ENCODE results near the gene HRK. TPM values are rescaled to one million over a fixed set of nuclear protein-coding genes. Genes with fewer than 3 reads are reported as not detected.

Gene HRK
- total and polyA plus RNA-seq, 10 of the 15 experiments (the other 5 are each of a cell fraction or from before 2014, with no cell fraction given): not detected

DNA sequence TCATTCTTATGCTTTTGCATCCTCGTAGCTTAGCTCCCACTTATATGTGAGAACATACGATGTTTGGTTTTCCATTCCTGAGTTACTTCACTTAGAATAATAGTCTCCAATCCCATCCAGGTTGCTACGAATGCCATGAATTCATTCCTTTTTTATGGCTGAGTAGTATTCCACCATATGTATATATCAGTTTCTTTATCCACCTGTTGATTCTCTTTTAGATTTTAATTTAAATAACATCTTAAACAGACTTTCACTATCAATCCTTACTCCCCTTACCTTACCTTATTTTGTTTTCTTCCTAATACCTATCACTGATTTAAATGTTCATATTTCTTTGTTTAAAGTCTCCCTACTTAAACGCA lies 29.0 kb upstream of the HRK start:
- in situ Hi-C loops (cut with MboI) (no loop called here), intact Hi-C loops (cut with micrococcal nuclease; ENCODE audit: unreplicated experiment) (loop anchor here (5.0 kb wide), 1 partner anchor 93 kb away; no protein-coding TSS in a partner anchor)
- Histone ChIP-seq H3K27me3 (replicated peaks in 1 of 2; ENCODE audit: control insufficient read depth in 2 of 2, insufficient read depth in 2 of 2, low read length in 1 of 2) (no peaks in the 10 kb centered on the region), H3K36me3 (ENCODE audit: control insufficient read depth in 2 of 2, insufficient read depth in 2 of 2, low read length in 1 of 2) (no peaks in the 10 kb centered on the region), H3K9me3 (replicated peaks; ENCODE audit: control insufficient read depth, insufficient read depth, low read length) (no peaks in the 10 kb centered on the region), H3K79me2 (ENCODE audit: control insufficient read depth, insufficient read depth, low read length) (peaks cover 1% of the 10 kb centered on the region), H3K27ac (ENCODE audit: control insufficient read depth, insufficient read depth) (no peak overlapping the region), H4K20me1 (ENCODE audit: control insufficient read depth, insufficient read depth) (no peaks in the 10 kb centered on the region), H3K4me1 (ENCODE audit: control insufficient read depth, insufficient read depth, low read length) (no peaks in the 10 kb centered on the region; the same call in 1 of the 2 replicates), H3K4me2 (ENCODE audit: control insufficient read depth, insufficient read depth) (peak overlapping the region; percentile 66), H2AFZ (ENCODE audit: control insufficient read depth, low read depth, low read length) (peak overlapping the region; percentile 82), H3K4me3 (peak overlapping the region; percentile 71), H3K9ac (ENCODE audit: control insufficient read depth, insufficient read depth, low read length) (peak overlapping the region; percentile 69; the same call in 1 of the 2 replicates)
- ChIA-PET SMC1A (ENCODE audit: uncharacterized antibody, unreplicated experiment) (no interaction called here), POLR2A (interaction anchor here (0.5 kb wide), 1 partner anchor 15 kb away, joined by 6 read pairs; no protein-coding TSS in a partner anchor), RAD21 (ENCODE audit: unreplicated experiment) (no interaction called here), CTCF (no interaction called here)
- no peak for FAIRE-seq
- TF ChIP-seq MLLT1 (IDR thresholded peaks at IDR 0.05) (no peak), BMI1 (IDR thresholded peaks at IDR 0.05; ENCODE audit: borderline replicate concordance) (no peak), POLR2AphosphoS5 (IDR thresholded peaks at IDR 0.05; ENCODE audit: low read length) (no peak)
- TF ChIP-seq, protein P1, sequence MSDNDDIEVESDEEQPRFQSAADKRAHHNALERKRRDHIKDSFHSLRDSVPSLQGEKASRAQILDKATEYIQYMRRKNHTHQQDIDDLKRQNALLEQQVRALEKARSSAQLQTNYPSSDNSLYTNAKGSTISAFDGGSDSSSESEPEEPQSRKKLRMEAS (IDR thresholded peaks at IDR 0.05; ENCODE audit: low read depth, low read length): no peak
- no TSS peak for BruUV-seq (replicated peaks)
- ATAC-seq: no peak
- DNase-seq (ENCODE audit: low read depth, low spot score): no peak
- WGBS (ENCODE audit: insufficient coverage, insufficient replicate concordance, low lambda C conversion rate, missing lambda C conversion rate): 71% methylated on average over 4 of the region's 4 CpGs

DNA sequence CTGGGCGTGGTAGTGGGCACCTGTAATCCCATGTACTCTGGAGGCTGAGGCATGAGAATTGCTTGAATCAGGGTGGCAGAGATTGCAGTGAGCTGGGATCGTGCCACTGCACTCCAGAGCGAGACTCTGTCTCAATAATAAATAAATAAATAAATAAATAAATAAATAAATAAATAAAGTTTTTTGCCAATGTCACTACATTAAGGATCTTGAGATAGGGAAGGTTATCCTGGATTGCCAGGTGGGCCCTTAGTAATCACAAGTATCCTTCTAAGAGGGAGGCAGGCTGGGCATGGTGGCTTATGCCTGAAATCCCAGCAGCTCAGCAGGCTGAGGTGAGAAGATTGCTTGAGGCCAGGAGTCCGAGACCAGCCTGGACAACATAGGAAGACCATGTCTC lies 25.0 kb upstream of the HRK start:
- intact Hi-C loops (cut with micrococcal nuclease; ENCODE audit: unreplicated experiment): no loop called here
- TF ChIP-seq SP1 (IDR thresholded peaks at IDR 0.05; ENCODE audit: low read depth, low read length): no peak
- TF ChIP-seq EED (IDR thresholded peaks at IDR 0.05; ENCODE audit: low read depth): no peak
- TF ChIP-seq MEF2A (IDR thresholded peaks at IDR 0.05; ENCODE audit: insufficient read depth, low read depth, low read length): no peak
- Histone ChIP-seq H3K36me3 (ENCODE audit: control insufficient read depth in 2 of 2, insufficient read depth in 2 of 2, low read length in 1 of 2) (no peaks in the 10 kb centered on the region), H2AFZ (ENCODE audit: control insufficient read depth, low read depth, low read length) (no peak overlapping the region), H3K79me2 (ENCODE audit: control insufficient read depth, insufficient read depth, low read length) (no peaks in the 10 kb centered on the region; the same call in 1 of the 2 replicates), H3K4me2 (ENCODE audit: control insufficient read depth, insufficient read depth) (no peak overlapping the region), H3K9ac (ENCODE audit: control insufficient read depth, insufficient read depth, low read length) (no peak overlapping the region), H3K27ac (ENCODE audit: control insufficient read depth, insufficient read depth) (no peak overlapping the region), H3K4me1 (ENCODE audit: control insufficient read depth, insufficient read depth, low read length) (no peaks in the 10 kb centered on the region; the same call in 1 of the 2 replicates), H3K4me3 (no peak overlapping the region), H3K27me3 (replicated peaks in 1 of 2; ENCODE audit: control insufficient read depth in 2 of 2, insufficient read depth in 2 of 2, low read length in 1 of 2) (no peaks in the 10 kb centered on the region), H3K9me3 (replicated peaks; ENCODE audit: control insufficient read depth, insufficient read depth, low read length) (no peaks in the 10 kb centered on the region), H4K20me1 (ENCODE audit: control insufficient read depth, insufficient read depth) (no peaks in the 10 kb centered on the region)
- ChIA-PET CTCF (interaction anchor here (0.6 kb wide), 1 partner anchor 18 kb away, joined by 3 read pairs; no protein-coding TSS in a partner anchor), RAD21 (ENCODE audit: unreplicated experiment) (no interaction called here), SMC1A (ENCODE audit: uncharacterized antibody, unreplicated experiment) (no interaction called here), POLR2A (no interaction called here)
- 59% methylated on average over 4 of the region's 4 CpGs for WGBS (ENCODE audit: insufficient coverage, insufficient replicate concordance, low lambda C conversion rate, missing lambda C conversion rate)
- ATAC-seq: no peak
- DNase-seq (ENCODE audit: low read depth, low spot score): no peak
- no peak for FAIRE-seq
- in situ Hi-C loops (cut with MboI): no loop called here
- BruUV-seq (replicated peaks): no TSS peak

Data from GM12878 (cell line).